CD4-positive, alpha-beta T cell treated with Interleukin-2 at 100 ng/mL for 4 hours (primary cell): ENCODE data around the gene C4orf50.

Experiments
- DNase-seq: peaks from one replicate; pipeline ENCODE4 v3.0.0-alpha.2; 2020; ENCODE audit warnings: low spot score

The C4orf50 gene

DNA sequence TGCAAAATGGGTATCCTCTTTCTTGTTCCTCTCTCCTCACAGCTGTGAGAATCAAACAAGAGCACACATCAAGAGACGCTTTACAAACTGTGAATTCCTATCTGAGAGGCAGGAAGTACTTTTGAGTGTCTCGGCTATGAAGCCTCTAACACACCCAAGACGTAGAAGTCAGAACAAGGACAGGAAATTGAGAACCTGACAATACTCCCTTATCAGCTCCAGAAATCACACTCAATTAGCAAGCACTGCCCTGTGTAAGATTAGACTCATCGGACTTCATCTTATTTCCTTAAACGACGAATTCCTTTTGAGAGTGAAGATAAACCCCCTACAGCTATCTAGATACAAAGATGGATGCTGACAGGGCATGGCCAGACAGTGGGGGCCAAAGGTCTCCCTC is 74.7 kb downstream of the C4orf50 start:
- DNase-seq = no peak

GRCh38 chr4:5942947-5943346 is 75.3 kb downstream of the C4orf50 start:
- DNase-seq = no peak

DNA sequence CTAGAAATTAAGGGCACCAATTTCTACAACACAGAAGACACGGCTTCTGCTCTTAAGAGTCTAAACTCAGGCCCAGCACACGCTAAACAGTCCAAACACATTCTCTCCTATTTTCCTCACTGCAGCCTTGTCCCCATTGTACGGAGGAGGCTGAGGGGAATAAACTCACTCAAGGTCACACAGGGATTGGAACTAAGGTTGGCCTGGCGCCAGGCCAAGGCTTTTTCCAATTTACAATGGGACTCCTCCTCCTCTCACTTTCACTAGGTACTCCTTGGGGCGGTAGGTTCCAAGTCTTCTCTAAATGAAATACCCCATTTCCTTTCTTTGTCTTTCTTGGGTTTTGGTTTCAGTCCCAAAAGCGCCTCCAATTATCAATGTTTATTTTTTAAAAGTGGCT is 76.6 kb downstream of the C4orf50 start:
- DNase-seq = no peak

DNA sequence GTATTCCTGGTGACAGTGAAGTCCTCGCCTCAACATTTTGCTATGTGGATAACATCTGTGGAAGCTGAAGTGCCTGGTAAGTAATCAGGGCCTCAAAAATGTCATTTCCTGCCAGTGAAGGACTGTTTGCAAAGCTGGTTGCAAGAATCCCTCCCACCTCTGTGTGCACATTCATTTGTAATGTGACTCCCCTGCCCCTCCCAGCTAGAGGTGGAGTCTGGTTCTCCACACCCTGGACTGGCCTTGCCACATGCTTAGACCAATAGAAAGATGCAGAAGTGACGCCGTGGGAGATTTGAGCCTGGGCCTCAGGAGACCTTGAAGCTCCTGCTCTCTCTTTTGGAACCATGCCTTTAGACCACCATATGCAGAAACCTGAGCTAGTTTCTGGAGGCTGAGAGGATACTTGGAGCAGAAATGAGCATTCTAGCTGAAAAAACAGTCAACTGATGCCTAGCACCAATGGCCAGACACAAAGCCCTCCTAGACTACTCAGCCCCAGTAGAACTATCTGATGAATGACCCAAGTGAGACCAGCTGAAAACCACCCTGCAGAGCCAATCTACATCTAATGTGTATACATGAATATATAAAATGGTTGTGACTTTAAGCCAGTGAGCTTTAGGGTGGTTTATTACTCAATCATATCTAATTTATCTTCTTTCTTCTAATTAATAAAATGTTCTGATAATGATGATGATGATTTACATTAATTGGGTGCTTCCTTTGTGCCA is 77.6 kb downstream of the C4orf50 start:
- DNase-seq = no peak

- no peak for DNase-seq
These were observed 84.0 kb downstream of the C4orf50 start for GRCh38 chr4:5933996-5934831.

GRCh38 chr4:5933116-5933515 is 85.1 kb downstream of the C4orf50 start:
- no peak for DNase-seq

GRCh38 chr4:5932035-5932568 is 86.1 kb downstream of the C4orf50 start:
- DNase-seq = no peak

GRCh38 chr4:5931526-5931925 is 86.7 kb downstream of the C4orf50 start:
- no peak for DNase-seq

GRCh38 chr4:5930876-5931275 is 87.4 kb downstream of the C4orf50 start:
- DNase-seq = no peak

GRCh38 chr4:5930456-5930855 is 87.8 kb downstream of the C4orf50 start:
- DNase-seq = no peak

- no peak for DNase-seq
These were observed 89.3 kb downstream of the C4orf50 start for GRCh38 chr4:5928844-5929420.

- no peak for DNase-seq
These were observed 90.0 kb downstream of the C4orf50 start for GRCh38 chr4:5928274-5928673.

- DNase-seq = no peak
These were observed 90.5 kb downstream of the C4orf50 start for GRCh38 chr4:5927747-5928146.

- DNase-seq = no peak
These were observed 91.1 kb downstream of the C4orf50 start for GRCh38 chr4:5927116-5927515.

DNA sequence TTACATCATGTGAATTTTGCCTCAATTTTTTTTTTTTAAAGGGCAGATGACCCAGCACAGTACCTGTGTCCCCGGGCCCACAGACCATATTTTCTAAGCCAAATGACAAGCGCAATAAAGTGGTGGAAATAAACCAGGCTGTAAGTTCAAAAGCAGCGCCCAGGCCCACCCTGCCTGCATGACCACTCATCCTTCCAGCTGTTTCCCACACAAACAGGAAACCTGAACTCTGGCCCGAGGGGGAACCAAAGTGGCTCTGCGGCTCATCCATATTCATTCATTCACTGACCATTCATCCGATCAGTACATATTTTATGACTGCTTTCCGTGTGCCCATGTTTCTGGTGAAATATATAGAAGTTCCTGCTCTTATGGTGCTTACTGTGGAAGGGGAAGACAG is 91.6 kb downstream of the C4orf50 start:
- no peak for DNase-seq

- no peak for DNase-seq
These were observed 92.6 kb downstream of the C4orf50 start for GRCh38 chr4:5925419-5926200.

DNA sequence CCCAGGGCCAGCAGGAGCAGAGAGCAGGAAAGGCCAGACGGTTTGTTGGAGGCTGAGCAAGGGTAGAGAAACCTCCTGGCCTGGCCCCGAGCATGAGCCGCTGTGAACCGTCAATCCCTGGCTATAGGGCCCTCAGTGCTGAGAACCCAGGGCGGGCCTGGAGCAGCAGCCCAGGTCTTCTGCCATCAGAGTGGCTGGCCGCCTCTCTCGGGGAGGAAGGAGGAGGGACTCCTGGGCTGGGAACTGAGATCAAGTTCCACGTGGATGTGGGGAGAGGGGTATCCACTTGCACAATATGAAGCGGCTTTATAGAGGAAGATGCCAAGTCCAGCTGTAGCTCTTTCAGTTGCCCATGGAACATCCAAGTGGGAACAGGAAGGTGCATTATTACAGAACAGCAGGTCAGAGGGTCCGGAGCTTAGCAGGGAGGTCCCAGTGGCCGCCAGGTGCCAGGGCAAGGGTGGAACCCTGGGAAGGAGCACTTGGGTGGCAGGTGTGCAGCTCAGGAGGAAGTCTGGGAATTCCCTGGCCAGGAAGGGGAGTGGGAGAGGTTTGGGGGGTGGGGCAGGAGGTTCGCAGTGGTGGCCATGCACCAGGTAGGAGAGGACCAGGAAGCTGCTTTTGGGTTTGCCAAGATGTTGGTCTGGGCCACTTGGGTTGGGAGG is 93.6 kb downstream of the C4orf50 start:
- DNase-seq = no peak

DNA sequence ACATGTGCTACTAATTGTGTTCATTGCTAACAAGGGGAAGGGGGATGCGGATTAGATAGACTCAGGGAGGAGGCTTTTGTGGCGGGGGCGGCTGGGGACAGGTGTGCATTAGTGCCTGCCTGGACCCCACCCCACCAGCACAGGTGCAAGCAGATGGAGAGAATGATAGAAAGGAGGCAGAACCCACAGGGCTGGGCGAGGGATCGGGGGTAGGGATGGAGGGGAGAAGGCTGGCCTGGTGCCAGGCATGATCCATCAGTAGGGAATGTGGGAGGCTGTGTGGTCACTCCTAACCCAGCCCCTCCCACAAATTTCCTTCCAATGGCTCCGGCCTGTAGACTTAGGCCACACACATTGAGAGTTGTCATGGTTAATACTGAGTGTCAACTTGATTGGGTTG is 94.9 kb downstream of the C4orf50 start:
- DNase-seq = no peak

GRCh38 chr4:5922556-5922955 is 95.7 kb downstream of the C4orf50 start:
- DNase-seq = no peak

GRCh38 chr4:5921981-5922380 is 96.2 kb downstream of the C4orf50 start:
- no peak for DNase-seq
